ENCODE data around the gene LRRC59. TPM values are rescaled to one million over a fixed set of nuclear protein-coding genes. Genes with fewer than 3 reads are reported as not detected.

Gene LRRC59
- total RNA-seq: 142 and 176 TPM in 2 replicates

DNA sequence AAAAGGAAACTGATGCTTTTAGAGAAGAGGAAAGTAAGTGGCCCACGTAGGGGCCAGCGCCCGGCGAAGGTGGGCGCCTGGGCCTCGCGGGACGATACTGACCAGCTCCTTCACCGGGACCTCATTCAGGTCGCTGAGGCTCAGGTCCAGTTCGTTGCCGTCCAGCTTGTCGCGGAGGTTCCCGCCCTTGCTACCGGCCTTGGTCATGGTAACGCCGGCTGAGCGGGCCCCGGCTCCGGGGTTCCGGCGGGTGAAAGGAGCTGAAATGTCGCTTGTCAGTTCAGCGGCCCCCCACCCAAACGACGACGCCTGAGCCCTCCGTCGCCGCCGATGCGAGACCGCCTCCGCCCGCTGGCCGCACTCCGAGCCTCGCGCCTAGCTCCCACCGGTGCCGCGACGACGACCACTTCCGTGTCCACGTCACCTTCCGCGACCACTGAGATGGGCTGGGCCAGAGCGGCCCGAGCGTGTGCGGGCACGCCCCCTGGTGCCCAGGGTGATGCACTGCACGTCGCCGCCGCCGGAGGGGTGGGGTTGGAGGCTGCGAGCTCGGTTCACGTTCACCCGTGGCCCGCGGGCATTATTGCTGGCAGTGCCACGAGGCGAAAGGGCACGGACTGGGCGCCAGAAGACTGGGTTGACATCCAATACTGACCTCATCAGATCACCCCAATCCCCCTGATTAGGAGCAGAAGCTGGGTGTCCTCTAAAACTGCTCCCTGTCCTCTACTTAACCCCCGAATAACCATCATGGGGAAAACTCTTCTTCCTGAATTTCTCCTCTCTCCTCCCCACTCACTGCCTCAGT, at the start of gene LRRC59:
LRRC59 (minus strand) TSS at position 413 of the 808 bp plus-strand sequence; CDS start at position 207, 206 bp downstream.

GRCh38 chr17:50425682-50426471, 28.6 kb upstream of the LRRC59 start, which contains the start of gene ACSF2:
Gene ACSF2 (plus strand): TSS chr17:50426218. CDS start chr17:50426262, 44 bp downstream.

DNA sequence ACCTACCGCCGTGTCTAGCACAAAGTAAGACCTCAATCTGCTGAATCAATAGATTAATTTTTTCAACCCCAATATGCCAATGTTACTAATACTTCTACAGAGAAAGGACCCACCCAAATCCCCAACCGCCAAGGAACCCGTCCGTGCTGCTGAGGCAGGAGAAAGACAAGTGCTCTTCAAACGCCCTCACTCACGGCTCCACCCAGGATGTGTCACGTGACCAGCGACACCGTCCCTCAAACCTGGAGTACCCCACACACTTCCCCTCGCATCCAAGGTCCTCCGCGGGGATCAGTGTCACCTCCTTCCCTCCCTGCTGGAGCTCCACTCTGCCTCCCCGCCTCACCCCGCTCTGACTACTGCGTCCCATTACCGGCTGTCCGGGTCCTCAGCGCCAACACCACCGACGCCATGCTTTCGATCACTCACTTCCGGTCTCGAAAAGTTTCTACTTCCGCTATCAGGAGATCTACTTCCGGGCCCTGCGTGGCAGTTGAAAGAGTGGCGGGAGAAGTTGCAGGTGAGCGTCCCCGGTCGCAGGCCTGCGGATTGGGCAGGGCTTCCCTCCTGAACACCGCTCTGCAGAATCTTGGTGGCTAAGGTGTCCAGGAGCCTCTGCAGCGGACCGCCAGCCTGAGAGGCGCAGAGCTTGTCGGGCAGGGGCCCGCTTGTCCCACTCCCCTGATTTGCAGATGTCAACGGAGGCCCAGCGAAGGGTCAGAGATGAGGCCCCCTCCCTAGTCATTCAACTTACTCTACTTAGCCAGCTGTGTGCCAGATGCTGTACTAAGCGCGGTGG, 24.4 kb downstream of the LRRC59 start, which contains the start of the genes EME1 and MRPL27:
EME1 (plus strand) TSS at position 472 of the 799 bp plus-strand sequence. CDS start 1,980 bp downstream, outside the sequence.
MRPL27 (minus strand) TSS at position 427 of the 799 bp plus-strand sequence; CDS start at position 413, 14 bp downstream.

GRCh38 chr17:50345432-50346312, 51.7 kb downstream of the LRRC59 start, which contains the start of gene XYLT2:
Gene XYLT2 (plus strand): TSS chr17:50346126. CDS start chr17:50346141, 15 bp downstream.

Other genes with a start within 250 kb of the LRRC59 start
- 34.6 and 58.7 TPM in 2 replicates for gene PPP1R9B, start 246.8 kb downstream of the LRRC59 start, total RNA-seq
- gene SGCA, start 231.5 kb downstream of the LRRC59 start, total RNA-seq: 0.73 and 3.3 TPM in 2 replicates
- gene COL1A1, start 195.9 kb downstream of the LRRC59 start, total RNA-seq: 1,022 and 2,022 TPM in 2 replicates
- under 0.01 TPM in 2 replicates for gene TMEM92, start 123.1 kb downstream of the LRRC59 start, total RNA-seq
- 55.4 and 76.3 TPM in 2 replicates for gene XYLT2, start 51.4 kb downstream of the LRRC59 start, total RNA-seq
- gene MRPL27, start 24.3 kb downstream of the LRRC59 start, total RNA-seq: 28.4 and 76.8 TPM in 2 replicates
- gene EME1, start 24.3 kb downstream of the LRRC59 start, total RNA-seq: 0.33 and 10.9 TPM in 2 replicates
- gene ACSF2, start 28.7 kb upstream of the LRRC59 start, total RNA-seq: 27.6 and 62.0 TPM in 2 replicates
- gene CHAD, start 71.4 kb upstream of the LRRC59 start, total RNA-seq: not detected in 2 replicates
- 20.5 and 24.0 TPM in 2 replicates for gene RSAD1, start 81.3 kb upstream of the LRRC59 start, total RNA-seq
- 1.5 and 2.8 TPM in 2 replicates for gene MYCBPAP, start 110.9 kb upstream of the LRRC59 start, total RNA-seq
- under 0.01 TPM in 1 of 2 replicates, not detected in the other for gene EPN3, start 135.2 kb upstream of the LRRC59 start, total RNA-seq
- gene SPATA20, start 149.7 kb upstream of the LRRC59 start, total RNA-seq: 90.5 and 141 TPM in 2 replicates
- gene CACNA1G, start 163.2 kb upstream of the LRRC59 start, total RNA-seq: 0.87 and 1.7 TPM in 2 replicates
- gene ABCC3, start 237.4 kb upstream of the LRRC59 start, total RNA-seq: 9.7 and 21.2 TPM in 2 replicates

All from smooth muscle cell of trachea (primary cell).